Measurements from ENCODE around the gene PRSS27.

DNA sequence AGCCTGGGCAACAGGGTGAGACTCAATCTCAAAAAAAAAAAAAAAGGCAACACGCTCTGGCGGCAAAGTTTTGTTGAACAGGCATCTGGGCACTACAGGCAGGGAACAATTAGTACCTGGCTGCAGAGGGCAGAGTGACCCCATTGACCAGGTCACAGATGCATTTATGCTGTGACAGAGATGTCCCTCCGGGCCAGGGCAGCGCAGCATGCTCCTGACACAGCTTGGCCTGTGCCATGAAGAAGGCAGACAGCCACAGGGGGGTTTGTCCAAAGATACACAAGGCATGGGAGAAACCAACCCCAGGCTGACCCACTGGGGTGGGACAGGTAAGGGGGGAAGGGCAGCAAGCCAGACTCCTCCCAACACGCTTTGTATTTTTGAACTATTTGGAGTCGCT, 24.7 kb upstream of the PRSS27 start:
- TF ChIP-seq MAX (IDR thresholded peaks at IDR 0.05; ENCODE audit: low read depth) (no peak), SIN3A (IDR thresholded peaks at IDR 0.05; ENCODE audit: borderline replicate concordance, low read depth, low read length) (no peak), TAF1 (IDR thresholded peaks at IDR 0.05; ENCODE audit: borderline replicate concordance, low read depth, low read length) (no peak), MXI1 (IDR thresholded peaks at IDR 0.05; ENCODE audit: low read depth, low read length) (no peak), CTCF (IDR thresholded peaks at IDR 0.05) (no peak), FOSL2 (IDR thresholded peaks at IDR 0.05; ENCODE audit: borderline replicate concordance, low read depth) (no peak), POLR2AphosphoS5 (IDR thresholded peaks at IDR 0.05; ENCODE audit: low read depth, low read length) (no peak), YY1 (IDR thresholded peaks at IDR 0.05; ENCODE audit: low read depth) (no peak), NRF1 (IDR thresholded peaks at IDR 0.05; ENCODE audit: low read depth, low read length) (no peak), GATA2 (CRISPR knock-in tag; IDR thresholded peaks at IDR 0.05) (no peak), NFIC (IDR thresholded peaks at IDR 0.05; ENCODE audit: borderline replicate concordance) (no peak), EZH2phosphoT487 (IDR thresholded peaks at IDR 0.05; ENCODE audit: borderline replicate concordance, low read depth) (no peak), FOXJ3 (CRISPR knock-in tag; IDR thresholded peaks at IDR 0.05) (no peak)
